GM12873 (cell line): ENCODE data around the gene ZNF554.

Experiments
- TF ChIP-seq, protein P1 (sequence below): IDR thresholded peaks from 2 replicates; pipeline ENCODE4 v1.5.1; 2012; ENCODE audit warnings: low read depth, mild to moderate bottlenecking, moderate library complexity, low read length, control low read depth; ENCODE audit not compliant: insufficient read depth; ENCODE audit errors: missing control alignments

ZNF554 gene

GRCh38 chr19:2800506-2800905 is 19.2 kb upstream of the ZNF554 start:
- TF ChIP-seq, protein P1, sequence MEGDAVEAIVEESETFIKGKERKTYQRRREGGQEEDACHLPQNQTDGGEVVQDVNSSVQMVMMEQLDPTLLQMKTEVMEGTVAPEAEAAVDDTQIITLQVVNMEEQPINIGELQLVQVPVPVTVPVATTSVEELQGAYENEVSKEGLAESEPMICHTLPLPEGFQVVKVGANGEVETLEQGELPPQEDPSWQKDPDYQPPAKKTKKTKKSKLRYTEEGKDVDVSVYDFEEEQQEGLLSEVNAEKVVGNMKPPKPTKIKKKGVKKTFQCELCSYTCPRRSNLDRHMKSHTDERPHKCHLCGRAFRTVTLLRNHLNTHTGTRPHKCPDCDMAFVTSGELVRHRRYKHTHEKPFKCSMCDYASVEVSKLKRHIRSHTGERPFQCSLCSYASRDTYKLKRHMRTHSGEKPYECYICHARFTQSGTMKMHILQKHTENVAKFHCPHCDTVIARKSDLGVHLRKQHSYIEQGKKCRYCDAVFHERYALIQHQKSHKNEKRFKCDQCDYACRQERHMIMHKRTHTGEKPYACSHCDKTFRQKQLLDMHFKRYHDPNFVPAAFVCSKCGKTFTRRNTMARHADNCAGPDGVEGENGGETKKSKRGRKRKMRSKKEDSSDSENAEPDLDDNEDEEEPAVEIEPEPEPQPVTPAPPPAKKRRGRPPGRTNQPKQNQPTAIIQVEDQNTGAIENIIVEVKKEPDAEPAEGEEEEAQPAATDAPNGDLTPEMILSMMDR: no peak

GRCh38 chr19:2802826-2803225 is 16.8 kb upstream of the ZNF554 start:
- TF ChIP-seq, protein P1: no peak

DNA sequence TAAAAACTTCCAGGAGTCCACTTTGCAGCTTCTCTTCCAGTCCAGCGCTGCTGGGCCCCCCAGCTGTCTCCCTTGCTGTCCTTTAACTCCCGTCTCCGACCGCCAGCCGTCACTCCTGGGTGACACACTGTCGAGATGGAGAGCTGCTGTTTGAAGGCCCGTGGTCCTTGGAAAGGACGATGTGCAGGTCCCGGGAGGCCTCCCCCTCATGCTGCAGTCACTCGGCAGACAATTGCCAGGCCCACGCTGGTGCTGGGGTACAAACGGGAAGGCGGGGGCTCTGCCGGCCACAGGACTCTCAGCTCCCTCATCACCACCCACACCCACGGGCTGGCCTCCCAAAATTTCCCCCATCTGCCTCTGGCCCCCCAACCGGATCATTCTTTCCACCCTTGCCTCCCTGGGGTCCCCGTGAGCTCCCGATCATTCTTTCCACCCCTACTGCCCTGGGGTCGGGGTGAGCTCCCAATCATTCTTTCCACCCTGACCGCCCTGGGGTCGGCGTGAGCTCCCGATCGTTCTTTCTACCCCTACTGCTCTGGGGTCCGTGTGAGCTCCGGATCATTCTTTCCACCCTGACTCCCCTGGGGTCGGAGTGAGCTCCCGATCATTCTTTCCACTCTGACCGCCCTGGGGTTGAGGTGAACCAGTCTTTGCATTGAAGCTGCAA is 16.0 kb upstream of the ZNF554 start:
- TF ChIP-seq, protein P1: no peak

GRCh38 chr19:2804156-2805004 is 15.3 kb upstream of the ZNF554 start:
- TF ChIP-seq, protein P1: no peak

DNA sequence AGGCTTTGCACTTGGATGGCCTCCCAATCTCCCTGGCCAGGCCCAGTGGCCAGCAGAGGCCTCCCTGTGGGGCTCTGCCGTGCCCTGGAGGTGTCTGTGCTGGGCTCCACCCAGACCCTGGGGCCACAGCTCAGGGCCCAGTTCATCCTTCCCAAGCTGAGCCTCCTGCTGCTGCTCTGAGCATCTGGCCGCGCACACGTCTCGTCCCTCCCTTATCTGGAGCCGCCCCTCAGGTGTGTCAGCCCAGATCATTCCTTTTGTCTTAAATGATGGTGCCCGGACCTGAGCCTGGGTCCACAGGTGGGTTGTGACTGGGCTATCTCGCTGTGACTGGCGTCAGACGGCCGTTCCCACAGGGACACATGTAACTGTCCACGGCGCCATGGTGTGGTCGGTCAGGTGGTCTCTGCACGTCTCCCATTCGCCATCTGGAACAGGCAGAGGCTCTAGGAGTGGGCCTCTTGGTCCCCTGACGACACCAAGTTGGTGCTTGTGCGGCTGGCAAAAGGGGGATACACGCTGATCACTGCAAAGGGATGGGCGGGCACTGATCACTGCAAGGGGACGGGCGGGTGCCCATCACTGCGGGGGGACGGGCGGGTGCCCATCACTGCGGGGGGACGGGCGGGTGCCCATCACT is 14.3 kb upstream of the ZNF554 start:
- TF ChIP-seq, protein P1: no peak

DNA sequence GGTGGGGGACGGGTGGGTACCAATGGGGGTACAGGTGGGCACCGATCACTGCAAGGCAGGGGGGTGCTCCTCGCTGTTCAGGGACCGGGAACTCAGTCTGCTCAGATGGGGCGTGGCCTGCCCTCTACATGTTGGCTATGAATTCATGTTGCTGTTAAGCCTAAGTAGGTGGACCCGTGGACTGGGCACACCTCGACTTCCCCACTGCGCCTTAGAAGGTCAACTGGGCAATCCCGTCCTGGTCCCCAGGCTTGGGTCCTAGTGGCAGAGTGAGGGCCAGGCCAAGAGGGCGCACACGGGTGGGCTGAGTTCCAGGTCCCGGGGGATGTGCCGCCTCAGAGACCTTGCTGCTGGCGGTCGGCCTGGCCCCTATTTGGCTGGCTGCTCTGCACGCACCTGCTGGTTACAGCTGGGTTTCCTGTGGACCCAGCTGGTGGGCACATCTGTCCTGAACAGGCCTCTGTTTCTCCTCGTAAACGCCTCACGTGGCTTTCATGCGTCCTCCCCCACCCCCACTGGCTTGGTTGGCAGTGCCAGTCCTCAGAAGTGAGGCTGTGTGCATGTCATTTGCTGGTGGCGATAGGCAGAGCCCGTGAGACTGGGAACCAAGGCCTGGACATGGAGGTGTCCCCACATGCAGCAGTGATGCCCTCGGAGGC is 13.5 kb upstream of the ZNF554 start:
- TF ChIP-seq, protein P1: no peak
